Measurements from ENCODE around the gene PDIA5. TPM values are rescaled to one million over a fixed set of nuclear protein-coding genes. Genes with fewer than 3 reads are reported as not detected.

The PDIA5 gene
- total and polyA plus RNA-seq, 2 of the 4 experiments (the other 2 are of a cell fraction) = 19.4 to 42.0 TPM

DNA sequence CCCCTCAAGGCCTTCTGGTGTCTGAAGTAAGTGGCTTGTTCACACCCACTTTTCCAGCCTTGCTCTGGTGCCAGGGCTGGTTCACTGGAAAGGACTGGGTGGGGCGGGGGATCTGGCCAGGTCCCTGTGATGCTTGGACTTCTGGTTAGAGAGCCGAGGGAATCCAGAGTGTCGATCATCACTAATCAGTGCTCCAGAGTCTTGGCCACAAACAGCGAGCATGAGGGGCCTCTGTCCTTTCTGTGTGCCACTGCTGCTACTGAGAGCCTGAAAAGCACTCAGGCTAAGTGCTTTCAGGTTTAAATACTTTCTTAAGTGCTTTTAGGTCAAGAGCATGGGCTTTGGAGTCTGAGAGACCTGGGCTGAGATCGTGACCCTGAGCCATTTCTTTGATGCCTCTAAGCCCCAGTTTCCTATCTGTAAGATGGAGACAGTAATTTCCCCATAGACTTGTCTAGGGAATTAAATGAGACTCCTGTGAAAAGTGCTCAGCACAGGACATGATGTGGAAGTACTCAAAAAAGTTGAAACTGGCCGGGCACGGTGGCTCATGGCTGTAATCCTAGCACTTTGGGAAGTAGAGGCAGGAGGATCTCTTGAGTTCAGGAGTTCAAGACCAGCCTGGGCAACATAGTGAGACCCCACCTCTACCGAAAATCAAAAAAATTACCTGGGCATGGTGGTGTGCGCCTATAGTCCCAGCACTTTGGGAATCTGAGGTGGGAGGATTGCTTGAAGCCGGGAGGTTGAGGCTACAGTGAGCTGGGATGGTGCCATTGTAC, 81.1 kb downstream of the PDIA5 start:
- Histone ChIP-seq H4K91ac (ENCODE audit: insufficient read depth, low read depth, low read length) (no peak overlapping the region), H3K4ac (ENCODE audit: low read depth, low read length) (no peak overlapping the region), H3K18ac (ENCODE audit: low read depth, low read length) (no peak overlapping the region), H4K8ac (ENCODE audit: low read depth in 2 of 2, low read length in 2 of 2) (no peak overlapping the region), H2BK15ac (ENCODE audit: low read depth, low read length) (no peak overlapping the region), H3K79me1 (ENCODE audit: low read depth in 1 of 2, low read length in 2 of 2) (no peaks in the 10 kb centered on the region; a peak in 1 of 4 replicates), H2BK20ac (ENCODE audit: low read depth, low read length) (no peak overlapping the region), H3K9ac (ENCODE audit: low read depth, low read length) (no peak overlapping the region), H3K27me3 (ENCODE audit: control insufficient read depth, insufficient read depth, low read length) (no peaks in the 10 kb centered on the region), H3K56ac (ENCODE audit: extremely low read depth, insufficient read depth, low read length) (no peak overlapping the region), H2BK120ac (ENCODE audit: low read depth, low read length) (no peak overlapping the region), H4K5ac (ENCODE audit: low read depth, low read length) (no peak overlapping the region), H3K23ac (ENCODE audit: low read depth, low read length) (no peak overlapping the region), H3K4me1 (ENCODE audit: control insufficient read depth, insufficient read depth, low read length) (peaks cover 3% of the 10 kb centered on the region; the same call in 1 of the 2 replicates), H3K4me3 (ENCODE audit: insufficient read depth, low read depth, low read length) (no peak overlapping the region), H2AK5ac (ENCODE audit: low read depth, low read length) (no peak overlapping the region), H3K4me2 (ENCODE audit: low read depth, low read length) (no peak overlapping the region), H3K9me3 (ENCODE audit: control insufficient read depth, insufficient read depth, low read length) (no peaks in the 10 kb centered on the region), H2AFZ (replicated peaks; ENCODE audit: low read length, poor library complexity) (no peak overlapping the region), H4K20me1 (ENCODE audit: insufficient read depth, low read length) (no peaks in the 10 kb centered on the region; the same call in 1 of the 2 replicates), H3K27ac (ENCODE audit: insufficient read depth, low read length) (no peak overlapping the region), H3K14ac (replicated peaks; ENCODE audit: low read depth, low read length) (no peak overlapping the region), H3K36me3 (ENCODE audit: control insufficient read depth, insufficient read depth, low read length) (peaks cover 49% of the 10 kb centered on the region), H2BK5ac (ENCODE audit: low read depth, low read length, poor library complexity, severe bottlenecking) (no peak overlapping the region), H2AK9ac (replicated peaks; ENCODE audit: low read depth, low read length, poor library complexity) (no peak overlapping the region), H3K9me1 (ENCODE audit: insufficient read depth, low read length) (peaks cover 6% of the 10 kb centered on the region; the same call in 1 of the 2 replicates)
- DNase-seq = no peak
- TF ChIP-seq NFE2L2 (IDR thresholded peaks at IDR 0.05; ENCODE audit: low read depth, low read length) (no peak), RFX5 (IDR thresholded peaks at IDR 0.05; ENCODE audit: low read depth, low read length) (no peak), RAD21 (IDR thresholded peaks at IDR 0.05; ENCODE audit: low read length) (no peak), POLR2A (IDR thresholded peaks at IDR 0.05; ENCODE audit: low read depth, low read length) (no peak), BHLHE40 (IDR thresholded peaks at IDR 0.05; ENCODE audit: low read depth, low read length) (no peak), RCOR1 (IDR thresholded peaks at IDR 0.05; ENCODE audit: insufficient replicate concordance, low read length) (no peak), MAFK (IDR thresholded peaks at IDR 0.05; ENCODE audit: low read depth, low read length) (no peak), CHD1 (IDR thresholded peaks at IDR 0.05; ENCODE audit: low read depth, low read length) (no peak), FOS (IDR thresholded peaks at IDR 0.05; ENCODE audit: low read depth, low read length) (no peak), CEBPB (IDR thresholded peaks at IDR 0.05; ENCODE audit: low read depth, low read length) (no peak), MXI1 (IDR thresholded peaks at IDR 0.05; ENCODE audit: borderline replicate concordance, low read depth, low read length) (no peak), MAZ (IDR thresholded peaks at IDR 0.05; ENCODE audit: borderline replicate concordance, low read depth, low read length) (no peak)
- TF ChIP-seq, protein P1, sequence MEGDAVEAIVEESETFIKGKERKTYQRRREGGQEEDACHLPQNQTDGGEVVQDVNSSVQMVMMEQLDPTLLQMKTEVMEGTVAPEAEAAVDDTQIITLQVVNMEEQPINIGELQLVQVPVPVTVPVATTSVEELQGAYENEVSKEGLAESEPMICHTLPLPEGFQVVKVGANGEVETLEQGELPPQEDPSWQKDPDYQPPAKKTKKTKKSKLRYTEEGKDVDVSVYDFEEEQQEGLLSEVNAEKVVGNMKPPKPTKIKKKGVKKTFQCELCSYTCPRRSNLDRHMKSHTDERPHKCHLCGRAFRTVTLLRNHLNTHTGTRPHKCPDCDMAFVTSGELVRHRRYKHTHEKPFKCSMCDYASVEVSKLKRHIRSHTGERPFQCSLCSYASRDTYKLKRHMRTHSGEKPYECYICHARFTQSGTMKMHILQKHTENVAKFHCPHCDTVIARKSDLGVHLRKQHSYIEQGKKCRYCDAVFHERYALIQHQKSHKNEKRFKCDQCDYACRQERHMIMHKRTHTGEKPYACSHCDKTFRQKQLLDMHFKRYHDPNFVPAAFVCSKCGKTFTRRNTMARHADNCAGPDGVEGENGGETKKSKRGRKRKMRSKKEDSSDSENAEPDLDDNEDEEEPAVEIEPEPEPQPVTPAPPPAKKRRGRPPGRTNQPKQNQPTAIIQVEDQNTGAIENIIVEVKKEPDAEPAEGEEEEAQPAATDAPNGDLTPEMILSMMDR (conservative IDR thresholded peaks at IDR 0.05; ENCODE audit: low read depth, low read length) = no peak
- TF ChIP-seq, protein P2, sequence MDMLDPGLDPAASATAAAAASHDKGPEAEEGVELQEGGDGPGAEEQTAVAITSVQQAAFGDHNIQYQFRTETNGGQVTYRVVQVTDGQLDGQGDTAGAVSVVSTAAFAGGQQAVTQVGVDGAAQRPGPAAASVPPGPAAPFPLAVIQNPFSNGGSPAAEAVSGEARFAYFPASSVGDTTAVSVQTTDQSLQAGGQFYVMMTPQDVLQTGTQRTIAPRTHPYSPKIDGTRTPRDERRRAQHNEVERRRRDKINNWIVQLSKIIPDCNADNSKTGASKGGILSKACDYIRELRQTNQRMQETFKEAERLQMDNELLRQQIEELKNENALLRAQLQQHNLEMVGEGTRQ (IDR thresholded peaks at IDR 0.05; ENCODE audit: low read depth, low read length) = no peak
- TF ChIP-seq, protein P3, sequence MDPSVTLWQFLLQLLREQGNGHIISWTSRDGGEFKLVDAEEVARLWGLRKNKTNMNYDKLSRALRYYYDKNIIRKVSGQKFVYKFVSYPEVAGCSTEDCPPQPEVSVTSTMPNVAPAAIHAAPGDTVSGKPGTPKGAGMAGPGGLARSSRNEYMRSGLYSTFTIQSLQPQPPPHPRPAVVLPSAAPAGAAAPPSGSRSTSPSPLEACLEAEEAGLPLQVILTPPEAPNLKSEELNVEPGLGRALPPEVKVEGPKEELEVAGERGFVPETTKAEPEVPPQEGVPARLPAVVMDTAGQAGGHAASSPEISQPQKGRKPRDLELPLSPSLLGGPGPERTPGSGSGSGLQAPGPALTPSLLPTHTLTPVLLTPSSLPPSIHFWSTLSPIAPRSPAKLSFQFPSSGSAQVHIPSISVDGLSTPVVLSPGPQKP (IDR thresholded peaks at IDR 0.05; ENCODE audit: borderline replicate concordance, low read depth, low read length) = no peak
- BruUV-seq (replicated peaks) = no TSS peak
- dilution Hi-C loops (cut with HindIII; ENCODE audit: low sequenced_read_pairs, unreplicated experiment) = no loop called here
- intact Hi-C loops (cut with micrococcal nuclease) = no loop called here
- POLR2A ChIA-PET (ENCODE audit: unreplicated experiment) = no interaction called here
- in situ Hi-C loops (cut with MboI; ENCODE audit: low sequenced_read_pairs) = no loop called here
- no peak for ATAC-seq (ENCODE audit: low read depth)
- 82% methylated on average over 5 of the region's 10 CpGs; no CpG with 5 or more reads in 1 of the 2 experiments for WGBS, 2 experiments (ENCODE audit: extremely low coverage in 2 of 2, insufficient read length in 1 of 2)
- CTCF ChIA-PET = no interaction called here
